Measurements from ENCODE around the gene GAD2.

DNA sequence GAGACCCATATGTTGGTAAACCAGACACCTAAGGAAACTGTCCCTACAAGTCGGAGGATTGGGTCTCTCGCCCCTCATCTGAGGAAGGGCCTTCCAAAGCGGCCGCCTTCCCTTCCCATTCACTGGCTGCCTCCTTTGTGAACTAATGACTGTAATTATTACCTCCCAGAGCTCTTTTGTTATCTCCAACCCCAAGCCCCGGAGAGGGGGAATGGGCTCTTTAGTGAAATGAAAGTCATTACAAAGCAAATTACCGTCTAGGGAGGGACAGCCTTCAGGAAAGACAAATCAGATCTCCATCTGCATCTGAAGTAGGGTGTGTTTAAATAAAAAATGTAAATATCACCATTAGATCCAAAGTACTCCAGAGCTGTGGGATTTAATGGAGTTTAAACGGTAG is 2.6 kb upstream of the GAD2 start:
- TF ChIP-seq POLR2AphosphoS5 (IDR thresholded peaks at IDR 0.05; ENCODE audit: low read depth, low read length): no peak
- TF ChIP-seq, protein P1, sequence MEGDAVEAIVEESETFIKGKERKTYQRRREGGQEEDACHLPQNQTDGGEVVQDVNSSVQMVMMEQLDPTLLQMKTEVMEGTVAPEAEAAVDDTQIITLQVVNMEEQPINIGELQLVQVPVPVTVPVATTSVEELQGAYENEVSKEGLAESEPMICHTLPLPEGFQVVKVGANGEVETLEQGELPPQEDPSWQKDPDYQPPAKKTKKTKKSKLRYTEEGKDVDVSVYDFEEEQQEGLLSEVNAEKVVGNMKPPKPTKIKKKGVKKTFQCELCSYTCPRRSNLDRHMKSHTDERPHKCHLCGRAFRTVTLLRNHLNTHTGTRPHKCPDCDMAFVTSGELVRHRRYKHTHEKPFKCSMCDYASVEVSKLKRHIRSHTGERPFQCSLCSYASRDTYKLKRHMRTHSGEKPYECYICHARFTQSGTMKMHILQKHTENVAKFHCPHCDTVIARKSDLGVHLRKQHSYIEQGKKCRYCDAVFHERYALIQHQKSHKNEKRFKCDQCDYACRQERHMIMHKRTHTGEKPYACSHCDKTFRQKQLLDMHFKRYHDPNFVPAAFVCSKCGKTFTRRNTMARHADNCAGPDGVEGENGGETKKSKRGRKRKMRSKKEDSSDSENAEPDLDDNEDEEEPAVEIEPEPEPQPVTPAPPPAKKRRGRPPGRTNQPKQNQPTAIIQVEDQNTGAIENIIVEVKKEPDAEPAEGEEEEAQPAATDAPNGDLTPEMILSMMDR (IDR thresholded peaks at IDR 0.05): no peak
